ENCODE results near the gene FAM25G.

DNA sequence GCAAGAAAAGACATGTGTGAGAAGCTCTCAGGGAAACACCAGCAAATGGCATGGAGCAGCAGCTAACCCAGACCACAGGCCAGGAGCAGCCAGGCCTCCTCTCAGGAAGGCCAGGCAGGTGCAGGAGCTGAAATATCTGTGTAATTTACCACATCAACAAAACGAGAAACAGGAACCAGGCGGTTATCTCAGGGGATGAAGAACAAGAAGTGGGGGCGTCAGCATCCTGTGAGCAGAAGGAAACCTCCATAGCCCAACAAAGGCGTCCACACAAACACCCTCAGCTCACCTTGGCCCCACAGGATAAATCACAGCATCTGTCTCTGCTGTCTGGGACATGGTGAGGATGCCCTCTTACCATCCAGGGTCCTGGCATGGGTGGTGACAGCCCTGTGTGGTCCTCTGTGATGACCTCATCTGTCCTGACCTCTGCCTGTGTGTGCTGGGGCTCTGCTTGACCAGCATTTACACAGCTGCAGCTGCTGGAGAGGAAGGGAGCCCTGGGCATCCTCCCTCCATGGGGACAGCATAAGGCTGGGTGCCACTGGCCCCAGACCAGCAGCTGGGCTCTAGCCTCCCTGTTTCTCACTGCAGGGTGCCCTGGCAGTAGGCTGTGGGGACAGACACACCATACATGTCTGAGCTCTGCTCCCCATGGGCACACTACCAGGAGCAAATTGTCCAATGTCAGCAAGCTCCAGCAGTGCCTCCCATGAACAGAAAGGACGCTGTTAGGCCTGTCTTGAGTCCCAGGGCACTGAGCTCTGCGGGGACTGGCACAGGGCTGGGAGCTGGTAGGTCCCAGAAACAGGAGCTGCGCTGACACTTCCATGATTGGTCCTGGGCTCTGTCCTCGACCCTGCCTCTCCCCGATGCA is 42.2 kb downstream of the FAM25G start:
- TF ChIP-seq CTCF (conservative IDR thresholded peaks at IDR 0.05; ENCODE audit: low read depth, low read length) = no peak
- TF ChIP-seq RCOR1 (IDR thresholded peaks at IDR 0.05; ENCODE audit: insufficient replicate concordance, low read length) = no peak
- TF ChIP-seq NFE2L2 (IDR thresholded peaks at IDR 0.05; ENCODE audit: low read depth, low read length) = no peak
- TF ChIP-seq RFX5 (IDR thresholded peaks at IDR 0.05; ENCODE audit: low read depth, low read length) = no peak
- TF ChIP-seq, protein P1, sequence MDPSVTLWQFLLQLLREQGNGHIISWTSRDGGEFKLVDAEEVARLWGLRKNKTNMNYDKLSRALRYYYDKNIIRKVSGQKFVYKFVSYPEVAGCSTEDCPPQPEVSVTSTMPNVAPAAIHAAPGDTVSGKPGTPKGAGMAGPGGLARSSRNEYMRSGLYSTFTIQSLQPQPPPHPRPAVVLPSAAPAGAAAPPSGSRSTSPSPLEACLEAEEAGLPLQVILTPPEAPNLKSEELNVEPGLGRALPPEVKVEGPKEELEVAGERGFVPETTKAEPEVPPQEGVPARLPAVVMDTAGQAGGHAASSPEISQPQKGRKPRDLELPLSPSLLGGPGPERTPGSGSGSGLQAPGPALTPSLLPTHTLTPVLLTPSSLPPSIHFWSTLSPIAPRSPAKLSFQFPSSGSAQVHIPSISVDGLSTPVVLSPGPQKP (IDR thresholded peaks at IDR 0.05; ENCODE audit: borderline replicate concordance, low read depth, low read length) = no peak
- no peak for TF ChIP-seq RAD21 (IDR thresholded peaks at IDR 0.05; ENCODE audit: low read length)
- TF ChIP-seq CEBPB (IDR thresholded peaks at IDR 0.05; ENCODE audit: low read depth, low read length) = no peak
- no peak for TF ChIP-seq POLR2A (IDR thresholded peaks at IDR 0.05; ENCODE audit: low read depth, low read length)
- TF ChIP-seq MAZ (IDR thresholded peaks at IDR 0.05; ENCODE audit: borderline replicate concordance, low read depth, low read length) = no peak

Data from IMR-90 (cell line).